Stomach (tissue), 4 donors: Measurements from ENCODE around the gene PSMD9.

ENCODE experiments used
- CTCF ChIP-seq, 7 experiments: fragments of 450-650 bp in 4 of 7; fragments of 200-600 bp in 3 of 7; sonication (generic) in 3 of 7; IDR thresholded peaks; one replicate each; pipeline ENCODE4 v1.5.1; 2016 to 2019; ENCODE audit warnings: antibody characterized with exemption in 7 of 7, control low read depth in 2 of 7, mild to moderate bottlenecking in 1 of 7
- EP300 ChIP-seq: sonication (generic); formaldehyde crosslinking; IDR thresholded peaks from one replicate; pipeline ENCODE4 v1.6.1; 2017; ENCODE audit warnings: antibody characterized with exemption
- POLR2A ChIP-seq, 4 donors: fragments of 450-650 bp; IDR thresholded peaks; one replicate each; pipeline ENCODE4 v1.6.1; 2016; ENCODE audit warnings: antibody characterized with exemption in 4 of 4, control low read depth in 2 of 4, mild to moderate bottlenecking in 1 of 4, moderate library complexity in 1 of 4
- POLR2AphosphoS5 ChIP-seq, 3 donors: sonication (generic); formaldehyde crosslinking; IDR thresholded peaks; one replicate each; pipeline ENCODE4 v1.6.1; 2016; ENCODE audit warnings: antibody characterized with exemption in 3 of 3

- no peak for TF ChIP-seq CTCF (IDR thresholded peaks at IDR 0.05)
- TF ChIP-seq POLR2A (IDR thresholded peaks at IDR 0.05): no peak
- TF ChIP-seq EP300: no peak
- TF ChIP-seq POLR2AphosphoS5 (IDR thresholded peaks at IDR 0.05): no peak
These were observed 13.0 kb upstream of the PSMD9 start for GRCh38 chr12:121875582-121875981.
